GM03348 (cell line): ENCODE results near the gene ATAD3A.
A peak's percentile ranks its signal among the peaks of the same experiment; 100 is the strongest.
"Not testable (repeated sequence)": the region's sequence is repeated elsewhere in the genome, so short reads cannot be mapped to it uniquely, and the experiment has no call there.

Experiments
- DNase-seq: peaks from one replicate; pipeline ENCODE4 v3.0.0; 2012; ENCODE audit warnings: low spot score

ATAD3A gene

GRCh38 chr1:1511533-1512285 lies at the start of gene ATAD3A:
Gene ATAD3A (plus strand): TSS chr1:1512162. CDS start chr1:1512269, 107 bp downstream.
- peak; percentile 99 for DNase-seq

- DNase-seq, result peak; percentile 56
Measured at GRCh38 chr1:1462318-1462966, 49.5 kb upstream of the ATAD3A start.

GRCh38 chr1:1463312-1463711 lies 48.6 kb upstream of the ATAD3A start:
- no peak for DNase-seq

GRCh38 chr1:1468196-1468985 lies 43.6 kb upstream of the ATAD3A start:
- not testable (repeated sequence) for DNase-seq

- DNase-seq, result no peak
Measured at GRCh38 chr1:1470626-1471388, 41.2 kb upstream of the ATAD3A start.

GRCh38 chr1:1471389-1472052 lies 40.4 kb upstream of the ATAD3A start, which contains the start of gene ATAD3B:
Gene ATAD3B (plus strand): TSS chr1:1471765. CDS start chr1:1471885, 120 bp downstream.
- DNase-seq, result peak; percentile 97

GRCh38 chr1:1472053-1472876 lies 39.7 kb upstream of the ATAD3A start:
- DNase-seq, result not testable (repeated sequence)

- DNase-seq, result not testable (repeated sequence)
Measured at GRCh38 chr1:1476011-1476410, 36.0 kb upstream of the ATAD3A start.

- no peak for DNase-seq
Measured at GRCh38 chr1:1477206-1477605, 34.8 kb upstream of the ATAD3A start.

- DNase-seq, result no peak
Measured at GRCh38 chr1:1479547-1480487, 32.1 kb upstream of the ATAD3A start.

- not testable (repeated sequence) for DNase-seq
Measured at GRCh38 chr1:1480488-1480867, 31.5 kb upstream of the ATAD3A start.

- DNase-seq, result not testable (repeated sequence)
Measured at GRCh38 chr1:1481811-1482210, 30.2 kb upstream of the ATAD3A start.

- no peak for DNase-seq
Measured at GRCh38 chr1:1482856-1483255, 29.1 kb upstream of the ATAD3A start.

- no peak for DNase-seq
Measured at GRCh38 chr1:1483714-1484113, 28.2 kb upstream of the ATAD3A start.

- not testable (repeated sequence) for DNase-seq
Measured at GRCh38 chr1:1484976-1485750, 26.8 kb upstream of the ATAD3A start.

GRCh38 chr1:1485755-1486317 lies 26.1 kb upstream of the ATAD3A start:
- DNase-seq, result not testable (repeated sequence)

GRCh38 chr1:1487701-1488100 lies 24.3 kb upstream of the ATAD3A start:
- DNase-seq, result no peak

GRCh38 chr1:1489231-1489630 lies 22.7 kb upstream of the ATAD3A start:
- no peak for DNase-seq
